Neural cell (in vitro differentiated cells): ENCODE data around the gene CACNA2D1. TPM values are rescaled to one million over a fixed set of nuclear protein-coding genes. Genes with fewer than 3 reads are reported as not detected.

ENCODE experiments used
- H2AFZ ChIP-seq: fragments of 200-600, 300-800 bp; sonication (generic), shearing (Covaris generic); 2 replicates; pipeline ENCODE4 v1.6.0; 2014; ENCODE audit warnings: low read depth, mild to moderate bottlenecking, antibody characterized with exemption, low read length, moderate library complexity
- H3F3A ChIP-seq: fragments of 200-600 bp; shearing (Covaris generic); 2 replicates; pipeline ENCODE4 v1.6.1; 2016; ENCODE audit warnings: mild to moderate bottlenecking, moderate library complexity, mixed read lengths, antibody characterized with exemption, low read length; ENCODE audit not compliant: insufficient read depth, poor library complexity, severe bottlenecking
- H3K27ac ChIP-seq: fragments of 200-600, 300-800 bp; sonication (generic), shearing (Covaris generic); 2 replicates; pipeline ENCODE4 v1.5.1; 2014; ENCODE audit warnings: mild to moderate bottlenecking, low read length, moderate library complexity
- H3K27me3 ChIP-seq: fragments of 300-800, 200-600 bp; sonication (generic), shearing (Covaris generic); 2 replicates; pipeline ENCODE4 v1.6.0; 2014; ENCODE audit warnings: mild to moderate bottlenecking, low read depth, low read length, moderate library complexity; ENCODE audit not compliant: insufficient read depth
- H3K36me3 ChIP-seq: fragments of 300-800, 200-600 bp; sonication (generic), shearing (Covaris generic); 2 replicates; pipeline ENCODE4 v1.5.1; 2014; ENCODE audit warnings: mild to moderate bottlenecking, antibody characterized with exemption, low read length, moderate library complexity; ENCODE audit not compliant: insufficient read depth
- H3K4me2 ChIP-seq: fragments of 300-800, 200-600 bp; sonication (generic), shearing (Covaris generic); 2 replicates; pipeline ENCODE4 v1.6.0; 2014; ENCODE audit warnings: mild to moderate bottlenecking, low read length
- H3K4me3 ChIP-seq: fragments of 300-800, 200-600 bp; sonication (generic), shearing (Covaris generic); 2 replicates; pipeline ENCODE4 v1.5.1; 2014; ENCODE audit warnings: mild to moderate bottlenecking, low read length, moderate library complexity
- H3K79me2 ChIP-seq: fragments of 200-600 bp; shearing (Covaris generic); replicated peaks from 2 replicates; pipeline ENCODE4 v1.6.0; 2014; ENCODE audit warnings: mild to moderate bottlenecking, low read length, moderate library complexity; ENCODE audit not compliant: insufficient read depth
- H3K9ac ChIP-seq: fragments of 300-800, 200-600 bp; sonication (generic), shearing (Covaris generic); 2 replicates; pipeline ENCODE4 v1.6.1; 2016; ENCODE audit warnings: mild to moderate bottlenecking, low read length, mixed read lengths
- H3K9me2 ChIP-seq: fragments of 200-600 bp; shearing (Covaris generic); 2 replicates; pipeline ENCODE4 v1.6.1; 2016; ENCODE audit warnings: mild to moderate bottlenecking, low read length, mixed read lengths; ENCODE audit not compliant: insufficient read depth
- H3K9me3 ChIP-seq: fragments of 200-600, 300-800 bp; sonication (generic), shearing (Covaris generic); 2 replicates; pipeline ENCODE4 v1.6.1; 2016; ENCODE audit warnings: mild to moderate bottlenecking, mixed run types, low read length, moderate library complexity, mixed read lengths
- H4K20me1 ChIP-seq: fragments of 200-600 bp; shearing (Covaris generic); 2 replicates; pipeline ENCODE4 v1.6.1; 2016; ENCODE audit warnings: mild to moderate bottlenecking, mixed run types; ENCODE audit not compliant: insufficient read depth
- EP300 ChIP-seq: fragments of 450-650 bp; conservative IDR thresholded peaks from 2 replicates; pipeline ENCODE4 v1.6.1; 2014; ENCODE audit warnings: antibody characterized with exemption, mild to moderate bottlenecking, moderate library complexity; ENCODE audit not compliant: poor library complexity, severe bottlenecking
- EZH2 ChIP-seq: fragments of 200-600, 300-800 bp; shearing (Covaris generic), sonication (generic); IDR thresholded peaks from 2 replicates; pipeline ENCODE4 v1.6.1; 2014; ENCODE audit warnings: antibody characterized with exemption, low read length, borderline replicate concordance, mild to moderate bottlenecking; ENCODE audit not compliant: insufficient read depth, poor library complexity, severe bottlenecking
- MXI1 ChIP-seq: fragments of 450-650 bp; conservative IDR thresholded peaks from 2 replicates; pipeline ENCODE4 v1.6.1; 2014; ENCODE audit warnings: antibody characterized with exemption, mild to moderate bottlenecking; ENCODE audit not compliant: poor library complexity, severe bottlenecking
- POLR2AphosphoS5 ChIP-seq: IDR thresholded peaks from 2 replicates; pipeline ENCODE4 v1.6.1; 2012
- RAD21 ChIP-seq: fragments of 450-650 bp; conservative IDR thresholded peaks from 2 replicates; pipeline ENCODE4 v1.6.1; 2014; ENCODE audit warnings: antibody characterized with exemption, mild to moderate bottlenecking, moderate library complexity
- SMC3 ChIP-seq: fragments of 450-650 bp; conservative IDR thresholded peaks from 2 replicates; pipeline ENCODE4 v1.6.1; 2014; ENCODE audit warnings: antibody characterized with exemption, mild to moderate bottlenecking, moderate library complexity; ENCODE audit not compliant: poor library complexity
- TAF1 ChIP-seq: IDR thresholded peaks from 2 replicates; pipeline ENCODE4 v1.6.1; 2012; ENCODE audit warnings: low read depth
- polyA plus RNA-seq: library from polyadenylated mRNA; depleted of rRNA; stranded (reverse); fragments of >200 nt; gene quantifications from 2 replicates; pipeline ENCODE4 v1.2.3, GENCODE V29; 2014
- TF ChIP-seq, protein P1 (sequence below): IDR thresholded peaks from 2 replicates; pipeline ENCODE4 v1.6.1; 2012; ENCODE audit warnings: borderline replicate concordance
- TF ChIP-seq, protein P2 (sequence below): fragments of 450-650 bp; IDR thresholded peaks from 2 replicates; pipeline ENCODE4 v1.5.1; 2014; ENCODE audit warnings: antibody characterized with exemption, mild to moderate bottlenecking, moderate library complexity; ENCODE audit not compliant: poor library complexity, severe bottlenecking

CACNA2D1 gene
- polyA plus RNA-seq, 1 donor from 2014 or later, result 7.0 TPM

DNA sequence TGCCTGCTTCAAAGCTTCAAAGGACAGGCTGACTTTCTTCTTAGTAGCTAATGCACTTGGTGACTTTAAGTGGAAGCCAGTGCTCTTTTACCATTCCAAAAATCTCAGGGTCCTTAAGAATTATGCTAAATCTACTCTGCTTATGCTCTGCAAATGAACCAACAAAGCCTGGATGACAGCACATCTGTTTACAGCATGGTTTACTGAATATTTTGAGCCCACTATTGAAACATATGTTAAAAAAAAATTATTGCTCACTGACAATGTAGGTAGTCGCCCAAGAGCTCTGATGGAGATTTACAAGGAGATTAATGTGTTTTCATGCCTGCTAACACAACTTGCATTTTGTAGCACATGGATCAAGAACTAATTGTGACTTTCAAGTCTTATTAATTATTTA lies 415.5 kb downstream of the CACNA2D1 start:
- Histone ChIP-seq H3K4me2 (no peak overlapping the region), H3K9ac (no peak overlapping the region), H3K9me3 (no peaks in the 10 kb centered on the region), H3K9me2 (no peaks in the 10 kb centered on the region), H3K4me3 (no peak overlapping the region), H3K27me3 (no peaks in the 10 kb centered on the region), H2AFZ (no peak overlapping the region), H3K79me2 (no peaks in the 10 kb centered on the region), H3K36me3 (no peaks in the 10 kb centered on the region), H3K27ac (no peak overlapping the region), H3F3A (no peaks in the 10 kb centered on the region), H4K20me1 (no peaks in the 10 kb centered on the region)
- no peak for TF ChIP-seq EZH2
- TF ChIP-seq, protein P1, sequence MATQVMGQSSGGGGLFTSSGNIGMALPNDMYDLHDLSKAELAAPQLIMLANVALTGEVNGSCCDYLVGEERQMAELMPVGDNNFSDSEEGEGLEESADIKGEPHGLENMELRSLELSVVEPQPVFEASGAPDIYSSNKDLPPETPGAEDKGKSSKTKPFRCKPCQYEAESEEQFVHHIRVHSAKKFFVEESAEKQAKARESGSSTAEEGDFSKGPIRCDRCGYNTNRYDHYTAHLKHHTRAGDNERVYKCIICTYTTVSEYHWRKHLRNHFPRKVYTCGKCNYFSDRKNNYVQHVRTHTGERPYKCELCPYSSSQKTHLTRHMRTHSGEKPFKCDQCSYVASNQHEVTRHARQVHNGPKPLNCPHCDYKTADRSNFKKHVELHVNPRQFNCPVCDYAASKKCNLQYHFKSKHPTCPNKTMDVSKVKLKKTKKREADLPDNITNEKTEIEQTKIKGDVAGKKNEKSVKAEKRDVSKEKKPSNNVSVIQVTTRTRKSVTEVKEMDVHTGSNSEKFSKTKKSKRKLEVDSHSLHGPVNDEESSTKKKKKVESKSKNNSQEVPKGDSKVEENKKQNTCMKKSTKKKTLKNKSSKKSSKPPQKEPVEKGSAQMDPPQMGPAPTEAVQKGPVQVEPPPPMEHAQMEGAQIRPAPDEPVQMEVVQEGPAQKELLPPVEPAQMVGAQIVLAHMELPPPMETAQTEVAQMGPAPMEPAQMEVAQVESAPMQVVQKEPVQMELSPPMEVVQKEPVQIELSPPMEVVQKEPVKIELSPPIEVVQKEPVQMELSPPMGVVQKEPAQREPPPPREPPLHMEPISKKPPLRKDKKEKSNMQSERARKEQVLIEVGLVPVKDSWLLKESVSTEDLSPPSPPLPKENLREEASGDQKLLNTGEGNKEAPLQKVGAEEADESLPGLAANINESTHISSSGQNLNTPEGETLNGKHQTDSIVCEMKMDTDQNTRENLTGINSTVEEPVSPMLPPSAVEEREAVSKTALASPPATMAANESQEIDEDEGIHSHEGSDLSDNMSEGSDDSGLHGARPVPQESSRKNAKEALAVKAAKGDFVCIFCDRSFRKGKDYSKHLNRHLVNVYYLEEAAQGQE, result no peak
- TF ChIP-seq TAF1, result no peak
- TF ChIP-seq, protein P2, sequence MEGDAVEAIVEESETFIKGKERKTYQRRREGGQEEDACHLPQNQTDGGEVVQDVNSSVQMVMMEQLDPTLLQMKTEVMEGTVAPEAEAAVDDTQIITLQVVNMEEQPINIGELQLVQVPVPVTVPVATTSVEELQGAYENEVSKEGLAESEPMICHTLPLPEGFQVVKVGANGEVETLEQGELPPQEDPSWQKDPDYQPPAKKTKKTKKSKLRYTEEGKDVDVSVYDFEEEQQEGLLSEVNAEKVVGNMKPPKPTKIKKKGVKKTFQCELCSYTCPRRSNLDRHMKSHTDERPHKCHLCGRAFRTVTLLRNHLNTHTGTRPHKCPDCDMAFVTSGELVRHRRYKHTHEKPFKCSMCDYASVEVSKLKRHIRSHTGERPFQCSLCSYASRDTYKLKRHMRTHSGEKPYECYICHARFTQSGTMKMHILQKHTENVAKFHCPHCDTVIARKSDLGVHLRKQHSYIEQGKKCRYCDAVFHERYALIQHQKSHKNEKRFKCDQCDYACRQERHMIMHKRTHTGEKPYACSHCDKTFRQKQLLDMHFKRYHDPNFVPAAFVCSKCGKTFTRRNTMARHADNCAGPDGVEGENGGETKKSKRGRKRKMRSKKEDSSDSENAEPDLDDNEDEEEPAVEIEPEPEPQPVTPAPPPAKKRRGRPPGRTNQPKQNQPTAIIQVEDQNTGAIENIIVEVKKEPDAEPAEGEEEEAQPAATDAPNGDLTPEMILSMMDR, result no peak
- no peak for TF ChIP-seq POLR2AphosphoS5
- no peak for TF ChIP-seq RAD21
- TF ChIP-seq EP300, result no peak
- no peak for TF ChIP-seq SMC3
- TF ChIP-seq MXI1, result no peak

DNA sequence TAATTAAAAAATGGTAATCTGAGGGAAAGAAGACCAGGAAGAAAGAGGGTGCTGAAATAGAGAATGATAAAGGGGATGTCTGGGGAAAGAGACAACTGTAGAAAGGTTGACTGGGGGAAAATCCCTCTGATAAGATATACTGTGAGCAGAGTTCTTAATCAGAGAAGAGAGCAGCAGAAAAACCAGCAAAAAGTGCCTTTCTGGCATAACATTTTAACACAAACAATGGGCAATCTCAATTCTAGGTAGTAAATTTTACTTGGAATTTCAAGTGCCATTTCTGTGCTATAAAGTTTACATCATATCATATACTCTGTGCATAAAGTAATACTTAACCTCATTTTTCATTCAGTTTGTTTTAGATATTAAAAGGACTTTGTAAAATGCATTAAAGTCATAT lies 421.9 kb downstream of the CACNA2D1 start:
- Histone ChIP-seq H3K27ac (no peak overlapping the region), H3K4me3 (no peak overlapping the region), H3K9me2 (no peaks in the 10 kb centered on the region), H3K27me3 (no peaks in the 10 kb centered on the region), H3F3A (no peaks in the 10 kb centered on the region), H3K9me3 (no peaks in the 10 kb centered on the region), H3K4me2 (no peak overlapping the region), H4K20me1 (no peaks in the 10 kb centered on the region), H2AFZ (no peak overlapping the region), H3K36me3 (no peaks in the 10 kb centered on the region), H3K79me2 (no peaks in the 10 kb centered on the region), H3K9ac (no peak overlapping the region)
- TF ChIP-seq EP300, result no peak
- TF ChIP-seq TAF1, result no peak
- TF ChIP-seq, protein P1, result no peak
- no peak for TF ChIP-seq SMC3
- no peak for TF ChIP-seq EZH2
- TF ChIP-seq, protein P2, result no peak
- no peak for TF ChIP-seq POLR2AphosphoS5
- no peak for TF ChIP-seq RAD21
- no peak for TF ChIP-seq MXI1
